IPS-18c (cell line): ENCODE measurements around the gene PRSS27.
A peak's percentile ranks its signal among the peaks of the same experiment; 100 is the strongest.

Source experiments
- H3K4me3 ChIP-seq: 2 replicates; pipeline ENCODE4 v1.7.0; 2013; ENCODE audit warnings: low read depth, mild to moderate bottlenecking, low read length, moderate library complexity; ENCODE audit not compliant: insufficient read depth
- H3K9me3 ChIP-seq: one replicate; pipeline ENCODE4 v1.6.1; 2013; ENCODE audit warnings: mild to moderate bottlenecking, low read length, moderate library complexity; ENCODE audit not compliant: control insufficient read depth, insufficient read depth

The PRSS27 gene

DNA sequence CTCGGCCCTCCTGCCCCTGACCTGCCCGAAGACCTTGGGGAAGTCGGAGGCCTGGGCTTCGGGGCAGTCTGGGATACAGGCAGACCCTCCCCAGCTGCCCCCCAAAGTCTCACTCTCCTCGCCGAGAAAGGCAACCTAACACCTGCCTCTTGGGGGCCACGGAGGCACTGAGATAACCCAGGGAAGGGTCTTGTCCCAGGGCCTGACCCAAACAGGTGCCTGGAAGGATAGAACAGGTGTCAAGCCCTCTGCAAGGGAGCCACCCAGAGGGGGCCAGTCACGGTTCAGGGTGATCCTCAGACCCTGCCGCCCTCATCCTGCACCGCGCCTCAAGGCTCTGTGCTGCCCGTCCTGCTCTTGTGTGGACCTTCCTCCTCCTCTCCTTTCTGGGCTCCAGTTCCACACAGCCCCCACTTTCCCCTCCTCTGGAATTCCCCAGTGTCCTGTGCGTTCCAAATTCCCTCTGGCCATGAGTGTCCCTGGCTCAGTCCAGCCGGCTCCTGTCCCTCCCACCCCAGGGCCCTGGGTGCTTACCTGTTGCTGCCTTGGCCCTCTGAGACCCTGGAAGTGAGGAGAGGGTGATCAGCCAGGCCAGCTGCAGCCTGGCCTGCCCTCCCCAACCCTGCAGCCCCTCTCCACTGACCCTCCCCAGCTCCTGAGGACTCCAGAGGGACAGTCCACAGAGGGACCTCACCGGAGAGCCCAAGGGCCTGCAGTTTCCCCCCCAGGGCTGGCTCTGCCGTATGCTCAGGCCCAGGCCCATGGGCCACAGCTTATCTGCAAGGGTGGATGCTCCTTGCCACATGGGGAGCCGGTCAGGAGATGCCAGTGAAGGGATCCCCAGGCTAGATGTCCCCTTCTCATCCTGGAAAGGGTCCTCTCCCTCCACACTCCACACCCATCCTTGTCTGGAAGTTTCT, 3.8 kb downstream of the PRSS27 start:
- H3K4me3 ChIP-seq = peak overlapping the region; percentile 21; the same call in 1 of the 2 replicates
- no peaks in the 10 kb centered on the region for H3K9me3 ChIP-seq

DNA sequence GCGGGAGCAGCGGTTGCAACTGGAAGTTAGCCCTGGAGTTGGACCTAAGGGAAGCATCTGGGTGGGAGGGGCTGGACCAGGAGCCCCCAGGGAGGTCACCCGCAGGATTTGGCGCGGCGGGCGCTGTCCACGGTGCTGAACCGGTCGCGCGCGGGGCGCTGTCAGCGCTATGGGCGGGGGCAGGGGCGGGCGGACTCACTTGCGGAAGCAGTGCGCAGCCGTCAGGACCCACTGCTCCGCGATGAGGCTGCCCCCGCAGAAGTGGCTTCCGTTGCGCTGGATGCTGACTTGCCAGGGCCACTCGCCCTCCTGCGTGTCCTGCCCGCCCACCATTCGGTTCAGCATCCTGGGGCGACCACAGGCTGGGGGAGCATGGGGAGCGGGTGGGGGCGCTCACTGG, 4.5 kb downstream of the PRSS27 start:
- no peaks in the 10 kb centered on the region for H3K9me3 ChIP-seq
- peak overlapping the region; percentile 21; the same call in 1 of the 2 replicates for H3K4me3 ChIP-seq

- no peaks in the 10 kb centered on the region for H3K9me3 ChIP-seq
- no peak overlapping the region for H3K4me3 ChIP-seq
Measured at GRCh38 chr16:2715064-2715463, 5.0 kb downstream of the PRSS27 start.

- Histone ChIP-seq H3K9me3 (no peaks in the 10 kb centered on the region), H3K4me3 (no peak overlapping the region)
Measured at GRCh38 chr16:2713985-2714774, 5.8 kb downstream of the PRSS27 start.

- Histone ChIP-seq H3K4me3 (no peak overlapping the region), H3K9me3 (no peaks in the 10 kb centered on the region)
Measured at GRCh38 chr16:2713523-2713922, 6.5 kb downstream of the PRSS27 start.

GRCh38 chr16:2712546-2712945, 7.5 kb downstream of the PRSS27 start:
- Histone ChIP-seq H3K4me3 (no peak overlapping the region), H3K9me3 (no peaks in the 10 kb centered on the region)

- no peak overlapping the region for H3K4me3 ChIP-seq
- H3K9me3 ChIP-seq = no peaks in the 10 kb centered on the region
Measured at GRCh38 chr16:2712063-2712441, 8.0 kb downstream of the PRSS27 start.

- Histone ChIP-seq H3K4me3 (no peak overlapping the region), H3K9me3 (no peaks in the 10 kb centered on the region)
Measured at GRCh38 chr16:2711370-2712062, 8.5 kb downstream of the PRSS27 start.

GRCh38 chr16:2710711-2711231, 9.3 kb downstream of the PRSS27 start:
- H3K4me3 ChIP-seq = no peak overlapping the region
- no peaks in the 10 kb centered on the region for H3K9me3 ChIP-seq

DNA sequence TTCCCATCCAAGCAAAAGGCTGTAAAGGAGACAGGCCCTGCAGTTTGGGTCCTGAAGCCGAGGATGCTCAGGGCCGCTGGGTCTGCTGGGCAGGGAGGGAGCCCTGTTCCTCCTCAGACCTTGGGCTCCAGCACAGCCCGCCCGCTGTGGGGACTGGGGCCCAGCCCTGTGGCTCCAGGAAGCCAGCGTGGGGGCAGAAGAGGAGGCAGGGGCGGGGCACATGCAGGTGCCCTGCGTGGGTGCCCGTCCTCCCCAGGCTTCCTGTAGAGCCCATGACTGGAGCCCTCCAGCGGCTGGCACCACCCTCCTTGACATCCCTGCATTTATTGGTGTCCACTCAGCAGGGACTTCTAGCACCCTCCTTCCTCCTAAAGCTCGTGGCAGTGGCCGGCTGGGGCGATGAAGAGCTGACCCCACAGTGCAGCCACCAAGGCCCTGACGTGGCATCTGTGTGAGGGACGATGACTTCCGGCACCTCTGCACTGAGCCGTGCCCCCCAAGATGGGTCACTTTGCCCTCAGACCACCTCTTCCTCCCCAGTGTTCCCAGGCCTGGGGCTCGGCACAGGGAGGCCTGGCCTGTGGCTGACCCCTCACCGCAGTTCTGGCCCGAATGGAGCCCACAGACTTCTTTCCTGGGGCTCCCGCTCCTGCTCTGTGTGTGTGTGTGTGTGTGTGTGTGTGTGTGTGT, 9.9 kb downstream of the PRSS27 start:
- H3K9me3 ChIP-seq = no peaks in the 10 kb centered on the region

DNA sequence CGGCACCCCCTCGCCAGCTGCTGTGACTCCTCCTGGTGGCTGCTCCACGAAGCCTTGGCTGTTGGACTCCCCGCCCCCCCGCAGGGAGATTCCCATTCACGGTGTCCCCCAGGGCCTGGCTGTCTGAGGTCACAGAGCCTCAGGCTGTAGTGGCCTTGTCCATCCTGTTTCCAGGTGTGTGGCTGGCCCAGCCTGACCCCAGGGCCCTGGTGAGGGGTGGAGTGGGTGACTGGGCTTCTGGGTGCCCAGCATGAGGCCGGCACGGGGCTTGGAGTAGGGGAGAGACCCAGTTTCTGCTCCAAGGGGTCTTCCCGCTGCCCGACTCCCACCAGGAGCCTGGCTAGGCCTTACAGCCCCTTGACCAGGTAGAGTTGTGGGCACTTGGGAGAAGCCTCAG, 10.4 kb downstream of the PRSS27 start:
- Histone ChIP-seq H3K4me3 (no peak overlapping the region), H3K9me3 (no peaks in the 10 kb centered on the region)

More for the DNA sequence above, 9.9 kb downstream of the PRSS27 start:
- H3K4me3 ChIP-seq = no peak overlapping the region

DNA sequence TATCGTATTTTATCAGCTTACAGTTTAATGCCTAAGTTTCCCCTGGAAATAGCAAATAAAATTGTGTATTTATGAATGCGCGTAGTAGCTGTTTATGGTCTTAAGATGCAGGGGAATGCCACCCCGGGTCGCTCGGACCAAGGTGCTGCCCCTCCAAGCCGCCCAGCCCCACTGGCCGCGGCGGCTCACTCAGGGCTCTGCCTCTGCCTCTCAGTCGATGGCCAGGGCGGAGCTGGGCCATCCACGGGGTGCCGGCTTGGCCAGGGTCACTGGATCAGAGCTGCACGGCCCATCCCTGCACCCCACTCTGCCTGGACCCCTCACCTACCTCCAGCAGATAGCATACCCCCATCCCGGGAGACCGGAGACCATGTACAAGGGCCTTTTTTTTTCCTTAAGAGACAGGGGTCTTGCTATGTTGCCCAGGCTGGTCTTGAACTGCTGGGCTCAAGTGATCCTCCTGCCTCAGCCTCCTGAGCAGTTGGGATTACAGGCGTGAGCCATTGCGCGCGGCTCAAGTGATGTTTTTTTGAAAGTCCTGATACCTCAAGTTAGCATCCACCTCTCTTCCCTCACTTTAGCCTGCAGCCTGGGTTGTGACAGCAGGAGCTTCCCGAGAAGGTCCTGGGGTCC, 11.0 kb downstream of the PRSS27 start:
- H3K9me3 ChIP-seq = no peaks in the 10 kb centered on the region
- H3K4me3 ChIP-seq = no peak overlapping the region

- H3K9me3 ChIP-seq = no peaks in the 10 kb centered on the region
- H3K4me3 ChIP-seq = no peak overlapping the region
Measured at GRCh38 chr16:2708290-2708639, 11.8 kb downstream of the PRSS27 start.

DNA sequence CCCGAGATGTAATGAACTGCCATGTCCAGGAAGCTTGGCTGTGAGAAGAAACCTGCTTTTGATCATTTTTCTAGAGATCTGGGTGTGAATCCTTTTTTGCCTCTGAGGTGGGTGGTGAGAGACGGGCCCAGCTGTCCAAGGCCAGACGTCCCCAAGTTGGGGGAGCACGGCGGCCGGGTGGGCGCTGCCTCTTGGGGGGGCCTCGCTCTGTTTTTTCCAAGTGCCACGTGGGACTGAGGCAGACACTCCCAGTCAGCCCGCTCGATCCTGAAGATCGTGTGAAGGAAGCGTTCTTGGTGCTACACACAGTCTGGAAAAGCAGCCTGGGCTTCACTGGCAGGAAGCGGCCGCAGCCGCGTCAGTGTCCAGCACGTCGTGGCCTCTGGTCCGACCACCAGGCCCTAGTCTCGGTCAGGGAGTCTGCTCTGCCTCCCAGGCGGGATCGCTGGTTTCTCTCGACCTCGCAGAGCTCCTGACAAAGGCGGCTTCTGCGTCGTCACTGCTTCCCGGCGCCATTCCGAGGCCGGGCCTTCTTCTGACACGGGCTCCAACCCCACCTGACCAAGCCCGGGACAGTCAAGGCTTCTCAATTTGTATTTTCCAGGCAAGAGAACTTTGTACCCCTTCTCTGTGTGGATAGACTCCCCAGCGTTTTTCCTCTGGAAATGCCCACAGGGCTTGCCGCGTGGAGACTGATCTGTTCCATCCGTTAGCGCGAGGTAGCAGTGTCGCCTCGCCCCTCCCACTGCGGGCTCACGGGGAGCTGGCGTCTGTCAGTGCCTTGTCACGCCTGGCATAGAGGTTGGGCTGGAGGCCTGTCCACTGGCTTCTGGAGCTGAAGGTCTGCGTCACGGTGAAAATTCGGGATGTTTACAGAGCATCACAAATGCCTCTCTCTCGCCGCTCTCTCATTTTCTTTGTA, 12.4 kb downstream of the PRSS27 start:
- H3K9me3 ChIP-seq = no peaks in the 10 kb centered on the region
- no peak overlapping the region for H3K4me3 ChIP-seq

- H3K9me3 ChIP-seq = no peaks in the 10 kb centered on the region
- H3K4me3 ChIP-seq = no peak overlapping the region
Measured at GRCh38 chr16:2706611-2707311, 13.3 kb downstream of the PRSS27 start.
